Upper lobe of left lung (tissue), 4 donors: ENCODE data around the gene UGT2B15.
"Not testable (repeated sequence)": the region's sequence is repeated elsewhere in the genome, so short reads cannot be mapped to it uniquely, and the experiment has no call there.

ENCODE experiments used
- POLR2A ChIP-seq, 4 donors: fragments of 450-650 bp; IDR thresholded peaks; one replicate each; pipeline ENCODE4 v1.5.1; 2016 to 2017; ENCODE audit warnings: antibody characterized with exemption in 4 of 4, mild to moderate bottlenecking in 2 of 4
- POLR2AphosphoS5 ChIP-seq, 2 donors: sonication (generic); formaldehyde crosslinking; IDR thresholded peaks; one replicate each; pipeline ENCODE4 v1.5.1; 2017; ENCODE audit warnings: antibody characterized with exemption in 2 of 2
- TF ChIP-seq, protein P1 (sequence below), 6 experiments: fragments of 450-650 bp in 4 of 6; fragments of 200-600 bp in 2 of 6; sonication (generic) in 2 of 6; IDR thresholded peaks; one replicate each; pipeline ENCODE4 v1.5.1; 2016 to 2019; ENCODE audit warnings: antibody characterized with exemption in 6 of 6

DNA sequence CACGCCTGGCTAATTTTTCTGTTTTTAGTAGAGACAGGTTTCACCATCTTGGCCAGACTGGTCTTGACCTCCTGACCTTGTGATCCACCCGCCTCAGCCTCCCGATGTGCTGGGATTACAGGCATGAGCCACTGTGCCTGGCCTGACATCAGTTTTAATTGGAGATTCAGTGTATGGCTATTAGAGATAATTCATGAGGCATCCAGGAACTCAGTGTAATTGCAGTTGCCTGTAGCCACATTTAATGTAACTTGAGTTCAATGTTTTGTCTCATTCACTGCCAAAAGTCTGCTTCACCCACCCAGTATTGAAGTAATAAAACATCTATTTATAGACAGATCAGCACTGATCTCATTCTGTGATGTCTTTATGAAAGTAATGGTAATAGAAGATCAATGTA, 5.7 kb downstream of the UGT2B15 start:
- TF ChIP-seq, protein P1, sequence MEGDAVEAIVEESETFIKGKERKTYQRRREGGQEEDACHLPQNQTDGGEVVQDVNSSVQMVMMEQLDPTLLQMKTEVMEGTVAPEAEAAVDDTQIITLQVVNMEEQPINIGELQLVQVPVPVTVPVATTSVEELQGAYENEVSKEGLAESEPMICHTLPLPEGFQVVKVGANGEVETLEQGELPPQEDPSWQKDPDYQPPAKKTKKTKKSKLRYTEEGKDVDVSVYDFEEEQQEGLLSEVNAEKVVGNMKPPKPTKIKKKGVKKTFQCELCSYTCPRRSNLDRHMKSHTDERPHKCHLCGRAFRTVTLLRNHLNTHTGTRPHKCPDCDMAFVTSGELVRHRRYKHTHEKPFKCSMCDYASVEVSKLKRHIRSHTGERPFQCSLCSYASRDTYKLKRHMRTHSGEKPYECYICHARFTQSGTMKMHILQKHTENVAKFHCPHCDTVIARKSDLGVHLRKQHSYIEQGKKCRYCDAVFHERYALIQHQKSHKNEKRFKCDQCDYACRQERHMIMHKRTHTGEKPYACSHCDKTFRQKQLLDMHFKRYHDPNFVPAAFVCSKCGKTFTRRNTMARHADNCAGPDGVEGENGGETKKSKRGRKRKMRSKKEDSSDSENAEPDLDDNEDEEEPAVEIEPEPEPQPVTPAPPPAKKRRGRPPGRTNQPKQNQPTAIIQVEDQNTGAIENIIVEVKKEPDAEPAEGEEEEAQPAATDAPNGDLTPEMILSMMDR (IDR thresholded peaks at IDR 0.05) = not testable (repeated sequence)
- TF ChIP-seq POLR2AphosphoS5, POLR2A (IDR thresholded peaks at IDR 0.05): not testable (repeated sequence)
